Hepatocyte (in vitro differentiated cells): ENCODE results near the gene ACO2. TPM values are rescaled to one million over a fixed set of nuclear protein-coding genes. Genes with fewer than 3 reads are reported as not detected.

Experiments
- DNase-seq: peaks from one replicate; pipeline ENCODE4 v3.0.0-alpha.2; 2016; ENCODE audit warnings: low spot score
- H2AFZ ChIP-seq: fragments of 200-600 bp; sonication (generic); 2 replicates; pipeline ENCODE4 v1.6.0; 2016; ENCODE audit warnings: antibody characterized with exemption, mild to moderate bottlenecking
- H3K27ac ChIP-seq: fragments of 200-600 bp; sonication (generic); 2 replicates; pipeline ENCODE4 v1.5.1; 2016; ENCODE audit warnings: mild to moderate bottlenecking
- H3K27me3 ChIP-seq: fragments of 200-600 bp; sonication (generic); 2 replicates; pipeline ENCODE4 v1.6.1; 2016
- H3K36me3 ChIP-seq: fragments of 200-600 bp; sonication (generic); replicated peaks from 2 replicates; pipeline ENCODE4 v1.5.1; 2016; ENCODE audit warnings: low read depth; ENCODE audit not compliant: insufficient read depth
- H3K4me1 ChIP-seq: fragments of 200-600 bp; sonication (generic); 2 replicates; pipeline ENCODE4 v1.5.1; 2016; ENCODE audit warnings: mild to moderate bottlenecking, moderate library complexity; ENCODE audit not compliant: insufficient read depth
- H3K4me2 ChIP-seq: fragments of 200-600 bp; sonication (generic); 2 replicates; pipeline ENCODE4 v1.6.0; 2016
- H3K4me3 ChIP-seq: fragments of 200-600 bp; sonication (generic); 2 replicates; pipeline ENCODE4 v1.5.1; 2016; ENCODE audit warnings: mild to moderate bottlenecking
- H3K79me2 ChIP-seq: fragments of 200-600 bp; sonication (generic); 2 replicates; pipeline ENCODE4 v1.6.0; 2017; ENCODE audit warnings: mild to moderate bottlenecking
- H3K9me2 ChIP-seq: fragments of 200-600 bp; sonication (generic); replicated peaks from 2 replicates; pipeline ENCODE4 v1.6.0; 2017; ENCODE audit warnings: mild to moderate bottlenecking; ENCODE audit not compliant: insufficient read depth
- H3K9me3 ChIP-seq: fragments of 200-600 bp; sonication (generic); 2 replicates; pipeline ENCODE4 v1.5.1; 2016; ENCODE audit warnings: low read depth, mild to moderate bottlenecking
- H4K20me1 ChIP-seq: fragments of 200-600 bp; sonication (generic); 2 replicates; pipeline ENCODE4 v1.6.0; 2016; ENCODE audit warnings: mild to moderate bottlenecking; ENCODE audit not compliant: insufficient read depth, poor library complexity, severe bottlenecking
- CTCF ChIP-seq: fragments of 200-600 bp; sonication (generic); IDR thresholded peaks from 2 replicates; pipeline ENCODE4 v1.5.1; 2016; ENCODE audit warnings: antibody characterized with exemption, mild to moderate bottlenecking; ENCODE audit not compliant: poor library complexity
- EZH2 ChIP-seq: fragments of 200-600 bp; sonication (generic); IDR thresholded peaks from 2 replicates; pipeline ENCODE4 v1.6.1; 2016; ENCODE audit warnings: antibody characterized with exemption, mild to moderate bottlenecking, borderline replicate concordance
- EZH2phosphoT487 ChIP-seq: fragments of 200-600 bp; sonication (generic); IDR thresholded peaks from one replicate; pipeline ENCODE4 v1.6.1; 2018; ENCODE audit warnings: antibody characterized with exemption, mild to moderate bottlenecking, low read depth, moderate library complexity; ENCODE audit not compliant: unreplicated experiment, severe bottlenecking
- WGBS: methylation state at CpG from one replicate; pipeline ENCODE4 v1.1.6; 2016; ENCODE audit warnings: low lambda C conversion rate; ENCODE audit errors: missing lambda C conversion rate; 5-methylcytosine and 5-hydroxymethylcytosine counted together
- polyA plus RNA-seq: library from polyadenylated mRNA; unstranded; fragments of >200 nt; fragmentation: Nextera tagmentation; extraction: Ambion mirVana; gene quantifications from 2 replicates; pipeline ENCODE4 v1.2.1, GENCODE V29; 2016
- total RNA-seq: library from RNA; depleted of rRNA; stranded (reverse); fragments of >200 nt; gene quantifications from 2 replicates; pipeline ENCODE4 v1.2.3, GENCODE V29; 2014

Gene ACO2
- total and polyA plus RNA-seq, 2 experiments from 2014 or later = 129 to 196 TPM

DNA sequence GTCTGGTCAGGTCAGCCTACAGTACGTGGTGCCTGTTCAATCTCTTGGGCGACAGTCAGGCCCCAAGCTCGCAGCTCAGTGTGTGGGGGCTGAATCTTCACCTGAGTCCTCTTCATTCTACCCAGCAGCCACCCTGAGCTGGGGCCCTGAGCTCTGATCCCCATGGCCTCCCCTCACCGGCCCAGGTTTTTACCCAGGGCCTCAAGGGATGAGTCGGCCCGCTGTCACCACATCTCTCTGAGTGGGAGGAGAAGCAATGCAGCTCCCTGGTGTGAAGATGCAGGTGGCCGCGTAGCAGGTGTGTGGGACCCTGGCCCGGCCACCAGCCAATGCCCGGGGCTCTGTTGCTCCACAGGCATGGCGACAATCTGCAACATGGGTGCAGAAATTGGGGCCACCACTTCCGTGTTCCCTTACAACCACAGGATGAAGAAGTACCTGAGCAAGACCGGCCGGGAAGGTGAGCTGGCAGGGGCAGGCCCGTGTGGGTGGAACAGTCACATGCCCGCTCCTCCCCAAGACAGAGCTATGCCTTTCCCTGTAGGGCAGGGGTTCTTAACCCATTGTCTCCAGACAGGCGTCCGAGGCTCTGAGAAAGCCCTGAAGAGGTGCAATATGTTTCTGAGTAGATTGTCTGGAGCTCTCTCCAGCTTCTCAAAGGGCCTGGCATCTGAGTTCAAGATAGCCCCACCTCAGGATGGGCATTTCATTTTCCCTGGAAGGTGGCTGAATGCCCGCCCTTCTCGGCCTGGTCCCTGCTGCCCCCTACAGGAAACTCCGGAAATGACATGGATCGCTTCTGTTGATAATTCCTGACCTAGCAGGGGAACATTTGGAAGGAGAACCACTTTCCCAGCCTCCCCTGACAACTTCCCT lies 48.5 kb downstream of the ACO2 start:
- Histone ChIP-seq H3K4me2 (no peak overlapping the region), H3K9me2 (no peaks in the 10 kb centered on the region), H4K20me1 (no peaks in the 10 kb centered on the region), H2AFZ (no peak overlapping the region), H3K27ac (no peak overlapping the region), H3K36me3 (no peaks in the 10 kb centered on the region), H3K9me3 (no peaks in the 10 kb centered on the region), H3K4me1 (peaks cover 15% of the 10 kb centered on the region), H3K79me2 (no peaks in the 10 kb centered on the region), H3K27me3 (no peaks in the 10 kb centered on the region), H3K4me3 (no peak overlapping the region)
- TF ChIP-seq CTCF (peak; percentile 87), EZH2phosphoT487 (no peak)
- 71% methylated on average over 21 of the region's 22 CpGs for WGBS
- peak; percentile 77 for DNase-seq

GRCh38 chr22:41518048-41518347 lies 49.1 kb downstream of the ACO2 start:
- Histone ChIP-seq H3K4me3 (no peak overlapping the region), H4K20me1 (no peaks in the 10 kb centered on the region), H3K9me2 (no peaks in the 10 kb centered on the region), H3K27me3 (no peaks in the 10 kb centered on the region), H2AFZ (no peak overlapping the region), H3K9me3 (no peaks in the 10 kb centered on the region), H3K79me2 (no peaks in the 10 kb centered on the region), H3K4me1 (peaks cover 11% of the 10 kb centered on the region), H3K4me2 (no peak overlapping the region), H3K36me3 (no peaks in the 10 kb centered on the region), H3K27ac (no peak overlapping the region)
- DNase-seq = no peak
- TF ChIP-seq EZH2 = no peak
- 83% methylated on average over 7 of the region's 7 CpGs for WGBS

DNA sequence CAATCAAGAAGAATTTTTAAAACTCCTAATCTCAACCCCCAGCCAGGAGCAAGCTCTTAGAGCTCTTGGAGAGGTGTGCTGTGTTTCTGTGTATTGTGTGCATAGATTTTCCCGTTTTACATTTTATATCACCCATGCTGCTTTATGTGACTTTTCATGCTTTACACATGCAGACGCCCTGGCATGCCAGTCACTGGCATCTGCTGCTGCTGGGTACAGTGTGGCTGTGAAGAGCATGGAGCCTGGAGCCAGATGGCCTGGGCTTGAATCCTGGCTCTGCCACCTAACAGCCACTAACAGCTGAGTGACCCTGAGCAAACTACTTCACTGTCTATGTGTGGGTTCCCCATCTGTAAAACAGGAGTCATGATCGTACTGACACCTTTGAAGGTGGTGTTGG lies 52.2 kb downstream of the ACO2 start:
- H3K36me3 ChIP-seq = no peaks in the 10 kb centered on the region

More for the DNA sequence above, 52.2 kb downstream of the ACO2 start:
- H3K79me2 ChIP-seq = no peaks in the 10 kb centered on the region
- H3K4me3 ChIP-seq = no peak overlapping the region
- no peak overlapping the region for H2AFZ ChIP-seq
- H4K20me1 ChIP-seq = no peaks in the 10 kb centered on the region
- H3K27ac ChIP-seq = no peak overlapping the region
- H3K9me3 ChIP-seq = no peaks in the 10 kb centered on the region
- no peak for DNase-seq
- TF ChIP-seq EZH2 (no peak), CTCF (no peak), EZH2phosphoT487 (no peak)
- no peak overlapping the region for H3K4me2 ChIP-seq
- H3K27me3 ChIP-seq = no peaks in the 10 kb centered on the region
- H3K4me1 ChIP-seq = no peaks in the 10 kb centered on the region
- WGBS = 94% methylated on average over 3 of the region's 3 CpGs
- H3K9me2 ChIP-seq = no peaks in the 10 kb centered on the region
